Activated CD4-positive, alpha-beta T cell treated with anti-CD3 and anti-CD28 coated beads, Interleukin-2, amount 50 U/mL, for 48 hours (primary cell): ENCODE data around the gene UNC5CL.

ENCODE experiments used
- DNase-seq, 2 experiments: peaks; one replicate each; pipeline ENCODE4 v3.0.0-alpha.2; 2020

UNC5CL gene, protein sequence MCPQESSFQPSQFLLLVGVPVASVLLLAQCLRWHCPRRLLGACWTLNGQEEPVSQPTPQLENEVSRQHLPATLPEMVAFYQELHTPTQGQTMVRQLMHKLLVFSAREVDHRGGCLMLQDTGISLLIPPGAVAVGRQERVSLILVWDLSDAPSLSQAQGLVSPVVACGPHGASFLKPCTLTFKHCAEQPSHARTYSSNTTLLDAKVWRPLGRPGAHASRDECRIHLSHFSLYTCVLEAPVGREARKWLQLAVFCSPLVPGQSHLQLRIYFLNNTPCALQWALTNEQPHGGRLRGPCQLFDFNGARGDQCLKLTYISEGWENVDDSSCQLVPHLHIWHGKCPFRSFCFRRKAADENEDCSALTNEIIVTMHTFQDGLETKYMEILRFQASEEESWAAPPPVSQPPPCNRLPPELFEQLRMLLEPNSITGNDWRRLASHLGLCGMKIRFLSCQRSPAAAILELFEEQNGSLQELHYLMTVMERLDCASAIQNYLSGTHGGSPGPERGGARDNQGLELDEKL

GRCh38 chr6:41039060-41039998 is at the start of gene UNC5CL:
TSS of gene UNC5CL (minus strand) at chr6:41039221. CDS start at chr6:41035074, 4,147 bp downstream.
- DNase-seq: peak; percentile 64 to 66

- DNase-seq: no peak
Observed at GRCh38 chr6:41088451-41088850, 49.4 kb upstream of the UNC5CL start.

- DNase-seq: no peak
Observed at GRCh38 chr6:41085182-41085581, 46.2 kb upstream of the UNC5CL start.

DNA sequence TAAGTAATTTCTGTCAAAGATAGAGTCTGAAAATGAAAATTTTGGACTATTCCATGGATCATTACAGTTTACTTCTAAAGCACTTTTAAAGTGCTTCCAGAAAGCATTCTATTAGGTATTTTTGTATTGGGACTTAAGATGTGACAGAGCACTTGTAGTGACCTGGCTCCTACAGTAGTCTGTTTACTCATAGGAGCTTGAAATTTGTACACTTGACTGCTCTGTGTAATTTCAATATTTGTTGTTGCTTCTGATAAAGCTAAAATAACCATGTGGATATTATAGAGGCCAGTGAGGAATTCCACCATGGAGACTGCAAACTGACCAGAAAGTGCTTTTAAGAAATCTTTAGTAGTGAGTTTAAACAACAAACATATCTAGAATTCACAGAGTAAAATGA is 44.1 kb upstream of the UNC5CL start:
- no peak for DNase-seq

DNA sequence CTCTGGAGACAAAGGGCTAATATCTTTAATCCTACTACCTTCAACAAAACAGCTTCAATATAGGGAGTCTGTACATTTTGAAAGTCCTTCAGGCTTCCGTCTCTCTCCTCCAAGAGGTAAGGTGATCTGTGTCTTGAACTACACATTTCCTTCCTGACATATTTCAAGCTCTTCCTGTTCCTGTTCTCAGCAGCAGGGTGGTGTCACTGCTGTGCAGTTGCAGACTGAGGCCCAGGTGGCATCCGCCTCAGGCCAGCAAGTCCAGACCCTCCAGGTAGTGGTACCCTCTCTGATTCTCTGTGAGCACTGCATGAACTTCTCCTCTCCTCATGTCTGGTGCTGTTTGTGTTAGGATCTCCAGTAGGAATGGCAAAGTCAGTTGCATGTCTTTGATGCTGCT is 41.6 kb upstream of the UNC5CL start:
- no peak for DNase-seq

- DNase-seq: no peak
Observed at GRCh38 chr6:41079080-41079479, 40.1 kb upstream of the UNC5CL start.

DNA sequence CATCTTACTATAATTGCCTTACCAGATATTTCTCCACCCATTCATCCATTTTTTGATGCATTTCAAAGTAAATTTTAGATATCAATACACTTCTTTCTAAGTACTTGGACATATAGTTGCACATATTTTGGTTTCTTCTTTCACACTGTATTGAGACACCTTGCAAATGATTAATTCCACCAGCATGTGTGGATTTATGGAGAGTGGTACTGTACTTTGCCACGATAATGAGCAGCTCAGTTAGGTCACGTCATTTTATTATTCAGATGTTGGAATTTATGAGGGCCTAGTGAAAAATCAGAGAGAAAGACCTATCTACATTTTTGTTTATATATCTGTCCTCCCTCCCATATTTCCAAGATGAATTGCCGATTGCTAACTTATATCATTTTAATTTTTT is 39.1 kb upstream of the UNC5CL start:
- DNase-seq: no peak

- no peak for DNase-seq
Observed at GRCh38 chr6:41077536-41077935, 38.5 kb upstream of the UNC5CL start.

GRCh38 chr6:41075651-41076626 is 36.9 kb upstream of the UNC5CL start:
- DNase-seq: no peak

DNA sequence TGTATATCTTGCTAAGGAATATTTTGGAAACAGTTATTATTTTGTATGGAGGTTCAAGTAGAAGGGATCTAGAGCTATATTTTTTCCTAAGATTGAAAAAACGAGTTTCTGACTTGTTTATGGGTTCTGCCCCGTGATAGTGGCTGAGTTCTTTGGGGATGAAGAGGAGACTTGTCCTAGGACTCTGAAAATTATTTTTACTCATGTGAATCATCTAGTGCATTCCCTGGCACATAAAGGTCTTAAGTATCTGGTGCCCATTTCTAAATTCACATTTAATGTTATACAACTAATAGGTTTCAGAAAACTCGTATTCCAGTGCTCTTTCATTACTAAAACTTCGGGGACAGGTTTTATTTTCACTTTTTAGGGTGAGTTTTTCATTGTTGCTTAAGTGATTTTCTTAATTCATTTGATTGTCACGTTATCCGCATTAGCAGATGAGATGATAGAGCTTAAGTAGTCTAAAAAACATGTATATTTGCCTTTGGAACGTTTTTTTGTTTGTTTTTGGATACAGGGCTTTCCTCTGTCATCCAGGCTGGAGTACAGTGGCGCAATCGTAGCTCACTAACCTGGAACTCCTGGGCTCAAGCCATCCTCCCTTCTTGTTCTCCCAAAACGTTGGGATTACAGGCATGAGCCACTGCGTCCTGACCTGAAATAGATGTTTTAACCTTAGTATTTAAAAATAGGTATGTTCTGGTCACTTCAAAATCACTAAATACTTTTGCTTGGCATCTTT is 35.8 kb upstream of the UNC5CL start:
- no peak for DNase-seq

- no peak for DNase-seq
Observed at GRCh38 chr6:41073968-41074691, 35.1 kb upstream of the UNC5CL start.

- peak; percentile 81 to 87 for DNase-seq
Observed at GRCh38 chr6:41073203-41073967, 34.4 kb upstream of the UNC5CL start.

- DNase-seq: peak in 1 of 2 experiments; percentile 100
Observed at GRCh38 chr6:41072836-41073202, 33.8 kb upstream of the UNC5CL start, which contains the start of gene NFYA. TSS of gene NFYA (plus strand) at chr6:41072974. CDS start at chr6:41079090, 6,116 bp downstream.

DNA sequence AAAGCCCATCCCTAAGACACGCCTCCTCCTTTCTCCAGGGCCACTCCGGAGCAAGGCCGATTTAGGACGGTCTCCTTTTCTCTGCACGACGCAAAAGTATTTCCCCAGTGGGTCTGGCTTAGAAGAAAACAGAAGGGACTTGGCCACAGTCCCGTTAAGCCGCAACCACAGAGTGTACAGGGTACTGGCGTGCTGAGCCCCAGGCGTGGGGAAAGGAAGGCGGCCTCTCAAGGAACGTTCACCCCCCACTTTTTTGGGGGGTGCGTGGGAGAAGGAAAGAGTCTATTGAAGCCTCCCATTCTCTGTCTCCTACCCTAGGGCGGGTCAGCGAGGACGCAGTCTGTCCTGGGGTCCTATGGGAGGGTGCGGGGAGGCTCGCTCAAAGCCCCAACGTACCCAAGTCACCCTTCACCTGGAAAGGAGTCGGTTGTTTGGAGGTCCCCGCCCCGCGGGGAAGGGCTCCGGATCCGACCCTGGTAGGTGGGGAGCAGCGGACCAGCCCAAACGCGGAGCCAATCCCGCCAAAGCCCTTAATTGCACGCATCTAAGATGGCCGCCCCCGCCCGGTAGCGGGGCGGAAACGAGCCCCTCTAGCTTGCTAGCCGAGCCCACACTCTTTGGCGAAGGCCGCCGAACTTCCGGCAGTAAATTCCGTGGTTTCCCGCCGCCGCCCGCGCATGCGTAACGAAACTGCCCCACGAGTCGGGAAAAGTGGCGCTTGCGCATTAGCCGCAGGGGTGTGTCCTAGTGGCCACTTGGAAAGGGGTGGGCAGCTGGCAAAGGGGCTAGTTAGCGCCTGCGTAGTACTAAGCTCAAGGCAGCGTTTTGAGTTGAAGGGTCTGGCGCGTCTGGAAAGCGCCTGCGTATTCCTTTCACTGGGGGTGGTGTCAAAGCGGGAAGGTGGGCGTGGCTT is 33.2 kb upstream of the UNC5CL start, which contains the start of gene OARD1:
OARD1 (minus strand) TSS at position 434 of the 913 bp plus-strand sequence. CDS start 722 bp downstream, outside the sequence.
- peak; percentile 100 for DNase-seq

DNA sequence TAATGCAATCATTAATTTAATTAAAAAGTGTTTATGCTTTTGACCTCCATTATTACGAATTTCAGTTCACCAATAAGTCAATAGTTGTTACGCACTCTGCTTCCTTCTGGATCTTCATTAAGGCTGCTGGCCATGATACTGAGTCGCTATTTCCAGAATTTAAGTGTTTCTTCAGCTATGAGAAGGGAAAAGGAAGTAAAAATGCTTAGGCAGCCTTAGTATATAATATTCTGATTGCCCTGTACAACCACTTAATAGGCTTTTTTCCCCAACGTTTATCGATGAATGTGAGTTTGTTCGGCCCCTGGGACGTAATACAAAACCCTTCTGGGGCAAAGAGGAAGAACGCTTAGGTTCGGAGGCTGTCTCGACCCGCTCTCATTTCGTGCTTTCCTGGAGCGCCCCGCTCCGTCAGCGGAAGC is 32.5 kb upstream of the UNC5CL start:
- DNase-seq: no peak

GRCh38 chr6:41066867-41067304 is 27.9 kb upstream of the UNC5CL start:
- peak; percentile 62 to 74 for DNase-seq

GRCh38 chr6:41065550-41066026 is 26.6 kb upstream of the UNC5CL start:
- DNase-seq: no peak

DNA sequence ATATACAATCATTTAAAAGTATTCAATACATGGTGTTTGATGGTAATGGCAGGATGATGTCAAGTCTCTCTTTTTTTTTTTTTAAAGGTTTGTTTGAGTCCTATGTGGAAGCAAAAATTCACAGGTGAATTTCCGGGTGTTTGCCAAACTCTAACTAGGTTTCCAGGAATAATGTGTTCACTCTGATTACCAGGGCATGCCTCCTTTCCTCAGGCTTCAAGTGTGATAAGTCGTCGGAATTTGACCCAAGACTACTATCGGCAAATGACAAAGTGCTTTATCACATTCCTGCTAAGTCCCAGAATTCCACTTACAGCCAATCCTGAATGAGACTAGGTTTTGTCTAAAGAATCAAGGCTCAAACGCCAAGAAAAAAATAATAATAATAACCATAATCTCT is 25.8 kb upstream of the UNC5CL start:
- no peak for DNase-seq
